Measurements from ENCODE around the gene SCN7A.
"Not testable (repeated sequence)": the region's sequence is repeated elsewhere in the genome, so short reads cannot be mapped to it uniquely, and the experiment has no call there.

SCN7A gene

DNA sequence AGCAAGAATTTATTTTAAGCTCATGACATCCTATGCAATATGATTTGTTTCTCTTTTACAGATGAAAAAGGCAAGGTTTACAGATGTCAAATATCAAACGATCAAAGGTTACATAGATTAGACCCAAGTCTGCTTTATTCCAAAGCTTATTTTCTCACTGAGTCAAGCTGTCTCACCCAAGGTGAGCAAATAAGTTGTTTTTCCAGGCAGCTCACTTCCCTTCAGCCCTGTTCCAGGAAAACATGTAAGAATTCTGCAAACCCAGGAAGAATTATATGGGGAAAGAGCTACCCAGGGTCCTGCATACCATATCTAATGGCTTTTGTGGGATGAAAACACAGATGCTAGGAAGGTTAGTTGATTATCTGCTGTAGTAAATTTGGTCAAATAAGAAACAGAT, 60.6 kb downstream of the SCN7A start:
- DNase-seq = no peak
- Histone ChIP-seq H3K9me3 (ENCODE audit: control insufficient read depth, low read length) (no peaks in the 10 kb centered on the region), H3K36me3 (ENCODE audit: control insufficient read depth, insufficient read depth, low read length) (no peaks in the 10 kb centered on the region), H3K27me3 (replicated peaks; ENCODE audit: control insufficient read depth, insufficient read depth, low read length, poor library complexity, severe bottlenecking) (no peaks in the 10 kb centered on the region), H3K4me1 (ENCODE audit: control insufficient read depth, insufficient read depth, low read length, poor library complexity, severe bottlenecking) (no peaks in the 10 kb centered on the region), H3K4me3 (ENCODE audit: insufficient read depth, low read depth, low read length, poor library complexity, severe bottlenecking) (no peak overlapping the region), H3K27ac (ENCODE audit: insufficient read depth, low read length, poor library complexity, severe bottlenecking) (no peak overlapping the region)

DNA sequence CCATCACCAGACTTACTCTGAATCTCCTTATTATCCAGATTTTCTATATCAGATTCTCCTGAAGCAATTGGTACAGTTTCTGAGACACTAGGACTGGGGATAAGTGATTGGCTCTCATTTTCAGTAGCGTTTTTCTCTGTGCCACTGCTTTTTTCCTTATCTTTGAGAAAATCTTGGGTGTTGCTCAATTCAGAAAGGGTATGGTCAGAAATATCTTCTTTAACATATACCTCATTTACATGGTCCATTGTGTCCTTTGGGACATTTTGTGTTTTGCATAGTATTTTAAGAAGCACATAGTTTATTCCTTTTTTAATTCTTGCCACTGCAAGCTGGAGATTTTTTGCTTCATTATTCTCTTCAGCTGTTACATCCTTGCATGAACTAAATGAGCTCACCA, 61.7 kb downstream of the SCN7A start:
- no peaks in the 10 kb centered on the region for H3K4me1 ChIP-seq (ENCODE audit: control insufficient read depth, insufficient read depth, low read length, poor library complexity, severe bottlenecking)
- no peaks in the 10 kb centered on the region for H3K9me3 ChIP-seq (ENCODE audit: control insufficient read depth, low read length)
- H3K4me3 ChIP-seq (ENCODE audit: insufficient read depth, low read depth, low read length, poor library complexity, severe bottlenecking) = no peak overlapping the region
- no peaks in the 10 kb centered on the region for H3K36me3 ChIP-seq (ENCODE audit: control insufficient read depth, insufficient read depth, low read length)
- no peaks in the 10 kb centered on the region for H3K27me3 ChIP-seq (replicated peaks; ENCODE audit: control insufficient read depth, insufficient read depth, low read length, poor library complexity, severe bottlenecking)
- no peak overlapping the region for H3K27ac ChIP-seq (ENCODE audit: insufficient read depth, low read length, poor library complexity, severe bottlenecking)
- no peak for DNase-seq

DNA sequence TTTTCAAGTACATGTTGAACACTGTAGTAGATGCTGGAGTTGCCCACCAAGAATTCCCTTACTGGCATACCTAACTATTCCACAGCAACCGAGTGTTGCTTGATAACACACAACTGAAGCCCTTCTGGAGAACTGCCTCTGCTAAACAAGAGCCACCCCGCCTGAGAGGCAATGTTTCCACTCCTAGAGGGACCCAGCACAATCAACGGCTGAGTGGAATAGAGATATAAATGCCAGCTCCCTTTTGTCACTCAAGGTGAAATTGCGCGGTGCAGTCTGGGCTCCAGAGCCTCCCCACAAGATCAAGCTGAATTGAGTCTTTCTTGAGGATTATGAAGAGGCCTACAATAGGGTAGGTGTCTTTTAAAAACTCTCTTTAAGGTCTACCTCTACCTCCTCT, 69.2 kb downstream of the SCN7A start:
- no peak for DNase-seq
- Histone ChIP-seq H3K36me3 (ENCODE audit: control insufficient read depth, insufficient read depth, low read length) (no peaks in the 10 kb centered on the region), H3K4me3 (ENCODE audit: insufficient read depth, low read depth, low read length, poor library complexity, severe bottlenecking) (no peak overlapping the region), H3K9me3 (ENCODE audit: control insufficient read depth, low read length) (no peaks in the 10 kb centered on the region), H3K4me1 (ENCODE audit: control insufficient read depth, insufficient read depth, low read length, poor library complexity, severe bottlenecking) (no peaks in the 10 kb centered on the region), H3K27ac (ENCODE audit: insufficient read depth, low read length, poor library complexity, severe bottlenecking) (no peak overlapping the region), H3K27me3 (replicated peaks; ENCODE audit: control insufficient read depth, insufficient read depth, low read length, poor library complexity, severe bottlenecking) (no peaks in the 10 kb centered on the region)

DNA sequence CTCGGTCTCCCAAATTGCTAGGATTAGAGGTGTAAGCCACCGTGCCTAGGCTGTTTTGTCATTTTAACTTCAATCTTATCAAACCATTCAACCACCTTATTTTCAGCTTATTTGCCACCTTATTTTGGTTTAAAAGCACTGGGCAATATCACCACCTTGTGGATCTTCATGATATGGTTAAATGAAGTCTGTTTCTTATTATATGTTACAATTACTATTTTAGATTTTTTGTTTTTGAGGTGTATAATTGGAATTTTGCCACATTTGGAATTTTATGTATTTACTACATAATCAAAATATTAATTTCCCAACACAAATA, 74.5 kb downstream of the SCN7A start:
- H3K27ac ChIP-seq (ENCODE audit: insufficient read depth, low read length, poor library complexity, severe bottlenecking) = no peak overlapping the region
- no peak for DNase-seq
- H3K9me3 ChIP-seq (ENCODE audit: control insufficient read depth, low read length) = no peaks in the 10 kb centered on the region
- H3K27me3 ChIP-seq (replicated peaks; ENCODE audit: control insufficient read depth, insufficient read depth, low read length, poor library complexity, severe bottlenecking) = no peaks in the 10 kb centered on the region
- no peaks in the 10 kb centered on the region for H3K36me3 ChIP-seq (ENCODE audit: control insufficient read depth, insufficient read depth, low read length)
- no peaks in the 10 kb centered on the region for H3K4me1 ChIP-seq (ENCODE audit: control insufficient read depth, insufficient read depth, low read length, poor library complexity, severe bottlenecking)
- no peak overlapping the region for H3K4me3 ChIP-seq (ENCODE audit: insufficient read depth, low read depth, low read length, poor library complexity, severe bottlenecking)

DNA sequence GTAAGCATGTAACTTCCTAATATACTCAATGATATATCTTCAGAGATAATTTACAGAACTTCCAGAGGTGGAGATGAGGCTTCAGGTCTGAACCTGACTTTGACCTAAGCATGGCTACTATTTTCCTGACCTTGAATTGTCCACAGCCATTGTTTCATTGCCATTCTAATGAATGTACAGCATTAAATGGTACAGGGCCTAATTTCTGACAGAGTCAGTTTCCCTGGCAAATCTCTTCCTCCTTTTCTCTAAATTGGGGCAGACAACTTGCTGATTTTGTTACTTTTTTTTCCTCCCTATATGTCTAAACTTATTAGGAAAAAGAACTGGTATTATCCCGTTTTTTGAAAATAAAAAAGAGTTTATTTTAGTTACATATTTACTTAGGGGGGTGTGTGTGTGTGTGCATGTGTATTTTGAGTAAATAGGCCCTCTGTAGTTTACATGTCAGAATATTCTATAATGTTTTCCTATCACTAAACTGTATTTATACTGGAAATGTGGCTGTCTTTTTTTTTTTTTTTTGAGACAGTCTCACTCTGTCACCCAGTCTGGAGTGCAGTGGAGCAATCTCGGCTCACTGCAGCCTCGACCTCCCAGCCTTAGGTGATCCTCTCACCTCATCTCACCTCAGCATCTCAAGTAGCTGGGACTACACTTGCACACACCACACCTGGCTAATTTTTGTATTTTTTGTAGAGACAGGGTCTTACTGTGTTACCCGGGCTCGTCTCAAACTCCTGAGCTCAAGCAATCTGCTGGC, 75.0 kb downstream of the SCN7A start:
- H3K27ac ChIP-seq (ENCODE audit: insufficient read depth, low read length, poor library complexity, severe bottlenecking) = no peak overlapping the region
- H3K27me3 ChIP-seq (replicated peaks; ENCODE audit: control insufficient read depth, insufficient read depth, low read length, poor library complexity, severe bottlenecking) = no peaks in the 10 kb centered on the region
- no peaks in the 10 kb centered on the region for H3K36me3 ChIP-seq (ENCODE audit: control insufficient read depth, insufficient read depth, low read length)
- no peak overlapping the region for H3K4me3 ChIP-seq (ENCODE audit: insufficient read depth, low read depth, low read length, poor library complexity, severe bottlenecking)
- no peak for DNase-seq
- H3K4me1 ChIP-seq (ENCODE audit: control insufficient read depth, insufficient read depth, low read length, poor library complexity, severe bottlenecking) = no peaks in the 10 kb centered on the region
- H3K9me3 ChIP-seq (ENCODE audit: control insufficient read depth, low read length) = no peaks in the 10 kb centered on the region

DNA sequence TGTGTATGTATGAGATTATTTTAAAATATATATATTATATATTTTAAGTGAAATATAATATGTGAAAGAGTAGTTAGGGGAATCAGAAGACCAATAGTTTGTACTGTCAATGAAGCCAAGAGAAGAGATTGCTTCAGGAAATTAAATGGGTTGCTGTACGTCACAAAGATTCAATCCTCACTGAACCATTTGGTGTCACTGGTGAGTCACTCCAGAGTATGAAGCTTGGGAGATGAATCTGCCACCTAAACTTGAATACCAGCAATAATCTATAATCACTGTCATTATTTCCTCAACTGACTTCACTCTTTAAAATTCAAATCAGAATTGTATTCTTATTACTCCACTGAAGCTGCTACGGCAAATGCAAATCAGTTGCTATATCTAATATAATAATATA, 76.4 kb downstream of the SCN7A start:
- Histone ChIP-seq H3K9me3 (ENCODE audit: control insufficient read depth, low read length) (no peaks in the 10 kb centered on the region), H3K36me3 (ENCODE audit: control insufficient read depth, insufficient read depth, low read length) (no peaks in the 10 kb centered on the region), H3K27ac (ENCODE audit: insufficient read depth, low read length, poor library complexity, severe bottlenecking) (no peak overlapping the region), H3K27me3 (replicated peaks; ENCODE audit: control insufficient read depth, insufficient read depth, low read length, poor library complexity, severe bottlenecking) (no peaks in the 10 kb centered on the region), H3K4me3 (ENCODE audit: insufficient read depth, low read depth, low read length, poor library complexity, severe bottlenecking) (no peak overlapping the region), H3K4me1 (ENCODE audit: control insufficient read depth, insufficient read depth, low read length, poor library complexity, severe bottlenecking) (no peaks in the 10 kb centered on the region)
- DNase-seq = no peak

DNA sequence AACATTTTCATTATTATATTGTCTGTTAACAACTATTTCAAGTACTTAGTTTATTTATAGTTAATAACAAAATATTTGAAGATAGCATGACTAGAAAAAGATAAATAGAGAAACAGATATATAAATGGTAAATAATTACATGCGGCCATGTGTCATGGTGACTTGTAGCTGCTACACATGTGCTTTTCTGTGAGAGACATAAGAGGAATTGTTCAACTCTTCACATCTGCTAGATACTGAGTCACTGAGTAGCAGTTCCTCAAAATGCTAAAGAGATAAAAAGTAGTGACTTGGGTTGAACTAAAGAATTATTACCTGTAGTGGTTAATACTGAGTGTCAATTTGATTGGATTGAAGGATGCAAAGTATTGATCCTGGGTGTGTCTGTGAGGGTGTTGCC, 80.8 kb downstream of the SCN7A start:
- Histone ChIP-seq H3K36me3 (ENCODE audit: control insufficient read depth, insufficient read depth, low read length) (no peaks in the 10 kb centered on the region), H3K4me1 (ENCODE audit: control insufficient read depth, insufficient read depth, low read length, poor library complexity, severe bottlenecking) (no peaks in the 10 kb centered on the region), H3K27me3 (replicated peaks; ENCODE audit: control insufficient read depth, insufficient read depth, low read length, poor library complexity, severe bottlenecking) (no peaks in the 10 kb centered on the region), H3K27ac (ENCODE audit: insufficient read depth, low read length, poor library complexity, severe bottlenecking) (no peak overlapping the region), H3K4me3 (ENCODE audit: insufficient read depth, low read depth, low read length, poor library complexity, severe bottlenecking) (no peak overlapping the region), H3K9me3 (ENCODE audit: control insufficient read depth, low read length) (no peaks in the 10 kb centered on the region)
- DNase-seq = no peak

DNA sequence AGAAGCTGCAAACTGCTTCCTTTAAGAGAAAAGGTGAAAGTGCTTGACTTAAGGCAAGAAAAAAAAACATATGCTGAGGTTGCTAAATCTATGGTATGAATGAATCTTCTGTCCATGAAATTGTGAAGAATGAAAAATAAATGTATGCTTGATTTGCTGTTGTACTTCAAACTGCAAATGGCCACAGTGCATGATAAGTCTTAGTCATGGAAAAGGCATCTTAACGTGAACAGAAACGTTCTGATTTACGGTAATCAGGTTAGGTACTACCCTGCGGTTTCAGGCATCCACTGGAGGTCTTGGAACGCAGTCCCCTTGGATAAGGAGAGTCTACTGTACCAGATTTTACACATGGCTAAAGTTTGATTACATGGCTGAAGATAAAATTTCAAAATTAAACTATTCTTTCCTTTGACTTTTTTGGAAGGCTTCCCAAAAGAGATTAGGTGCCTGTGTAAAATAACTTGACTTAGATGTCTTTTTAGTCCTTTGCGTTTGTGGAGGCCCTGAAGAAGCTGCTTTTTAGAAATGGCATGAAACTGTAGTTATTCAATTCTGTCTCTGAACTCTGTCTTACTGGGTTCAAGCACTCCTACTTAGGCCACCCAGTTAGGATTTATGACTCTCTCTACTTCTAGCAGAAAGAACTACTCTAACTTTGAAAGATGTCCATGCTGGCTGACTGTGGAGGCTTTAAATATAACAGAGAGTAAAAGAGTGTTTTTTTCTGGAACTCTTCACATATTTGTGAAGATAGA, 82.4 kb downstream of the SCN7A start:
- no peak overlapping the region for H3K4me3 ChIP-seq (ENCODE audit: insufficient read depth, low read depth, low read length, poor library complexity, severe bottlenecking)
- H3K27me3 ChIP-seq (replicated peaks; ENCODE audit: control insufficient read depth, insufficient read depth, low read length, poor library complexity, severe bottlenecking) = no peaks in the 10 kb centered on the region
- no peak for DNase-seq
- H3K4me1 ChIP-seq (ENCODE audit: control insufficient read depth, insufficient read depth, low read length, poor library complexity, severe bottlenecking) = no peaks in the 10 kb centered on the region
- H3K27ac ChIP-seq (ENCODE audit: insufficient read depth, low read length, poor library complexity, severe bottlenecking) = no peak overlapping the region
- no peaks in the 10 kb centered on the region for H3K9me3 ChIP-seq (ENCODE audit: control insufficient read depth, low read length)
- no peaks in the 10 kb centered on the region for H3K36me3 ChIP-seq (ENCODE audit: control insufficient read depth, insufficient read depth, low read length)

DNA sequence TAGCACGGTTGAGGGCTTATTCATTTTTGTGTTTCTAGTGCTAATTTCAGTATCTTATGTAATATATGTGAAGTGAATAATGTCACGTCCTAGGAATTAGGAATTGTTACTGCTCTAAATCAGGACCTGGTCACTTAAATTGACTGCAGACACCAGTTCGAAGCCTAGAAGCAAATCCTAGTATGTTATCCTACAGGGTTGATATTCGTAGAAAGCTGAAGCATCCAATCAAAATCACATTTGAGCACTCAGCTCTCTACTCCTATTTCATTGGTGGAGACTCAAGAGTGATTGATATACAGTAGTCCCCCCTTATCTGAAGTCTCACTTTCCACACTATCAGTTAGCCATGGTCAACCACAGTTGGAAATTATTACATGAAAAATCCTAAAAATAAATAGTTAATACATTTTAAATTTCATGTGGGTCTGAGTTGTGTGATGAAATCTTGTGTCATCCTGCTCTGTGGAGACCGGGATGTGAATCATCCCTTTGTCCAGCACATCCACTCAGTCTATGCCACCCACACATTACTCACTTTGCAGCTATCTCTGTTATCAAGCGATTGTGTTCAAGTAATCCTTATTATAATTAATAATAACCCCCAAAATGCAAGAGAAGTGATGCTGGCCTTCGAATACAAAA, 83.1 kb downstream of the SCN7A start:
- Histone ChIP-seq H3K27ac (ENCODE audit: insufficient read depth, low read length, poor library complexity, severe bottlenecking) (no peak overlapping the region), H3K36me3 (ENCODE audit: control insufficient read depth, insufficient read depth, low read length) (no peaks in the 10 kb centered on the region), H3K4me3 (ENCODE audit: insufficient read depth, low read depth, low read length, poor library complexity, severe bottlenecking) (no peak overlapping the region), H3K4me1 (ENCODE audit: control insufficient read depth, insufficient read depth, low read length, poor library complexity, severe bottlenecking) (no peaks in the 10 kb centered on the region), H3K27me3 (replicated peaks; ENCODE audit: control insufficient read depth, insufficient read depth, low read length, poor library complexity, severe bottlenecking) (no peaks in the 10 kb centered on the region), H3K9me3 (ENCODE audit: control insufficient read depth, low read length) (no peaks in the 10 kb centered on the region)
- no peak for DNase-seq

DNA sequence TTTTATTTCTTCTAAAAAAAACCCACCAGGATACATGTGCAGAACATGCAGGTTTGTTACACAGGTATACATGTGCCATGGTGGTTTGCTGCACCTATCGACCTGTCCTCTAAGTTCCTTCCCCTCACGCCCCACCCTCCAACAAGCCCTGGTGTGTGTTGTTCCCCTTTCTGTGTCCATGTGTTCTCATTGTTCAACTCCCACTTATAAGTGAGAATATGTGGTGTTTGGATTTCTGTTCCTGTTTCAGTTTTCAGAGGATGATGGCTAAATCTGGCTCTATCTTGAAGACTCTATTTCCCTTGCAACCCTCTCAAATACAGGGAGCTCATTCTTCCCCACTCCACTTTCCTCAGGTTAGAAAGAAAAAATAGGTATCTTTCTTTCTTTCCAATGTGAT, 86.3 kb downstream of the SCN7A start:
- DNase-seq; H3K4me1 ChIP-seq (ENCODE audit: control insufficient read depth, insufficient read depth, low read length, poor library complexity, severe bottlenecking); H3K4me3 ChIP-seq (ENCODE audit: insufficient read depth, low read depth, low read length, poor library complexity, severe bottlenecking); H3K27me3 ChIP-seq (replicated peaks; ENCODE audit: control insufficient read depth, insufficient read depth, low read length, poor library complexity, severe bottlenecking); H3K36me3 ChIP-seq (ENCODE audit: control insufficient read depth, insufficient read depth, low read length); H3K9me3 ChIP-seq (ENCODE audit: control insufficient read depth, low read length); H3K27ac ChIP-seq (ENCODE audit: insufficient read depth, low read length, poor library complexity, severe bottlenecking): not testable (repeated sequence)

Measured in effector memory CD4-positive, alpha-beta T cell (primary cell).